Measurements from ENCODE around the gene POLR2H.

GRCh38 chr3:184362668-184363546 lies 1.4 kb downstream of the POLR2H start:
- TF ChIP-seq EP300 (IDR thresholded peaks at IDR 0.05) (no peak), POLR2AphosphoS5 (IDR thresholded peaks at IDR 0.05) (peak in 1 of 3 donors; percentile 27), POLR2A (IDR thresholded peaks at IDR 0.05) (peak; percentile 44 to 70)
- TF ChIP-seq, protein P1, sequence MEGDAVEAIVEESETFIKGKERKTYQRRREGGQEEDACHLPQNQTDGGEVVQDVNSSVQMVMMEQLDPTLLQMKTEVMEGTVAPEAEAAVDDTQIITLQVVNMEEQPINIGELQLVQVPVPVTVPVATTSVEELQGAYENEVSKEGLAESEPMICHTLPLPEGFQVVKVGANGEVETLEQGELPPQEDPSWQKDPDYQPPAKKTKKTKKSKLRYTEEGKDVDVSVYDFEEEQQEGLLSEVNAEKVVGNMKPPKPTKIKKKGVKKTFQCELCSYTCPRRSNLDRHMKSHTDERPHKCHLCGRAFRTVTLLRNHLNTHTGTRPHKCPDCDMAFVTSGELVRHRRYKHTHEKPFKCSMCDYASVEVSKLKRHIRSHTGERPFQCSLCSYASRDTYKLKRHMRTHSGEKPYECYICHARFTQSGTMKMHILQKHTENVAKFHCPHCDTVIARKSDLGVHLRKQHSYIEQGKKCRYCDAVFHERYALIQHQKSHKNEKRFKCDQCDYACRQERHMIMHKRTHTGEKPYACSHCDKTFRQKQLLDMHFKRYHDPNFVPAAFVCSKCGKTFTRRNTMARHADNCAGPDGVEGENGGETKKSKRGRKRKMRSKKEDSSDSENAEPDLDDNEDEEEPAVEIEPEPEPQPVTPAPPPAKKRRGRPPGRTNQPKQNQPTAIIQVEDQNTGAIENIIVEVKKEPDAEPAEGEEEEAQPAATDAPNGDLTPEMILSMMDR (IDR thresholded peaks at IDR 0.05), result peak in 1 of 2 donors; percentile 46
